Retinal pigment epithelial cell (primary cell): ENCODE measurements around the gene CXCL13.
A peak's percentile ranks its signal among the peaks of the same experiment; 100 is the strongest.

Source experiments
- DNase-seq: peaks from one replicate; pipeline ENCODE4 v3.0.0-alpha.2; 2010; ENCODE audit warnings: low read depth
- H3K4me3 ChIP-seq: 2 replicates; pipeline ENCODE4 v1.5.1; 2011; ENCODE audit warnings: mild to moderate bottlenecking, low read length, control low read depth, moderate library complexity
- CTCF ChIP-seq: conservative IDR thresholded peaks from 2 replicates; pipeline ENCODE4 v1.5.1; 2011; ENCODE audit warnings: low read depth, low read length, control low read depth, inconsistent platforms

The CXCL13 gene

GRCh38 chr4:77613267-77613666 is 7.6 kb downstream of the CXCL13 start:
- no peak for DNase-seq
- no peak overlapping the region for H3K4me3 ChIP-seq
- no peak for TF ChIP-seq CTCF

- no peak for TF ChIP-seq CTCF
- no peak overlapping the region for H3K4me3 ChIP-seq
- DNase-seq: no peak
Measured at GRCh38 chr4:77615153-77615552, 9.5 kb downstream of the CXCL13 start.

- TF ChIP-seq CTCF: no peak
- H3K4me3 ChIP-seq: no peak overlapping the region
- no peak for DNase-seq
Measured at GRCh38 chr4:77617203-77617602, 11.6 kb downstream of the CXCL13 start.

GRCh38 chr4:77618383-77619241 is 13.0 kb downstream of the CXCL13 start:
- TF ChIP-seq CTCF: peak; percentile 89
- no peak for DNase-seq
- H3K4me3 ChIP-seq: no peak overlapping the region

- no peak for DNase-seq
- TF ChIP-seq CTCF: no peak
- no peak overlapping the region for H3K4me3 ChIP-seq
Measured at GRCh38 chr4:77619408-77619807, 13.8 kb downstream of the CXCL13 start.

- no peak overlapping the region for H3K4me3 ChIP-seq
- no peak for DNase-seq
- TF ChIP-seq CTCF: no peak
Measured at GRCh38 chr4:77621254-77621653, 15.6 kb downstream of the CXCL13 start.

- no peak for DNase-seq
- no peak for TF ChIP-seq CTCF
- H3K4me3 ChIP-seq: no peak overlapping the region
Measured at GRCh38 chr4:77623091-77623490, 17.5 kb downstream of the CXCL13 start.
